Measurements from ENCODE around the gene NDST1. TPM values are rescaled to one million over a fixed set of nuclear protein-coding genes. Genes with fewer than 3 reads are reported as not detected.

NDST1 gene
- 20.1 and 21.7 TPM in 2 replicates for total RNA-seq

DNA sequence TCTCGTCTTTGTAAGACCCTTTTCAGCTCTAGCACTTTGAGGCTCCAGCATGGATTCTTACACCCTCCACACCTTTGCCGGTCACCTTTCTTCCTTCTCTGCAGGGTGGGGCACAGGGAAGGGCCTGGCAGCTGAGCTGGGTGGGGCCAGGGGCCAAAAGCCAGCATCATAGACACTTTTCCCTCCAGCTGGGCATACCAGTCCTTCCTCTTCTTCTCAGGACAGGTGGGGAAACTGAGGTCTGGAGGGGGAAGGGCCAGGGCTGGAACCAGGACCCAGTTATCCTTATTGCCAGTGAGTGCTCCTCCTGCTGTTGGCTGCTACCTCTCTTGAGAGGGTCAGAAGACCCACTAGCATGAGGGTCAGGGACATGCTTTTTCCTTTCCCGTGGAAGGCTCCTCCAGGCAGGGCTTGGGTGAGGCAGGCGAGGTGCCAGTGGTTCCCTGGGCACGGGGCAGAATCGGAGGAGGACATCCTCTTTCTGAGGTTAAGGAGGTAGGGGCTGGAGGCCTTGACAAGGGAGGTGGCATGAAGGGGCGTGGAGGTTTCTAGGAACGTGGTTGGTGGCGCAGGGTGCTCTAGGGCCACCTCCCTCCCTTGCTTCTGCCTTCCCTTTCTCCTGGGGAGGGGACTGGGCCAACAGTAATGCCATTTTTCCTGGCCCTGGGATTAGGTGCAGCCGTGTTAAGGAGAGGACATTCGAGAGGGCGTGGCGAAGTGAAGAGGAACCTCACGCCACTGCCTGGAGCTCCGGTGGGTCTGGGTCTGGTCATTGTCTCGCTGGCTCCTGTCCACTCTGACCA is at the start of gene NDST1:
Gene NDST1, plus strand, starts transcription at position 658 of the 803 bp plus-strand sequence. CDS start 13,124 bp downstream, outside the sequence.

Other genes starting within 250 kb of the NDST1 start
- gene CAMK2A, start 218.4 kb upstream of the NDST1 start, total RNA-seq = not detected in 2 replicates
- gene ARSI, start 205.2 kb upstream of the NDST1 start, total RNA-seq = 0.54 TPM in 1 of 2 replicates, not detected in the other
- 7.0 and 11.4 TPM in 2 replicates for gene TCOF1, start 150.4 kb upstream of the NDST1 start, total RNA-seq
- gene CD74, start 95.2 kb upstream of the NDST1 start, total RNA-seq = 0.33 and 0.52 TPM in 2 replicates
- gene RPS14, start 58.4 kb upstream of the NDST1 start, total RNA-seq = 3,078 and 3,901 TPM in 2 replicates
- 4.4 and 7.7 TPM in 2 replicates for gene SYNPO, start 132.5 kb downstream of the NDST1 start, total RNA-seq
- 0.33 and 0.34 TPM in 2 replicates for gene MYOZ3, start 153.1 kb downstream of the NDST1 start, total RNA-seq
- 15.8 and 23.1 TPM in 2 replicates for gene RBM22, start 192.9 kb downstream of the NDST1 start, total RNA-seq